Thoracic aorta (tissue), 2 donors: Measurements from ENCODE around the gene CD53. TPM values are rescaled to one million over a fixed set of nuclear protein-coding genes. Genes with fewer than 3 reads are reported as not detected.

Experiments used
- ATAC-seq: fragments of 150-250 bp; one replicate; pipeline ENCODE4 v1.8.0; 2017; ENCODE audit warnings: low read depth; ENCODE audit not compliant: insufficient number of reproducible peaks, low FRiP score
- DNase-seq: peaks from one replicate; pipeline ENCODE4 v3.0.0-alpha.2; 2020; ENCODE audit warnings: low spot score
- H3K27ac ChIP-seq, 2 donors: fragments of 200-600 bp; sonication (generic); 1 replicate in 1 of 2; 2 replicates in 1 of 2; pipeline ENCODE4 v1.5.1; 2016; ENCODE audit warnings: mild to moderate bottlenecking in 2 of 2, moderate library complexity in 2 of 2
- H3K27me3 ChIP-seq: fragments of 200-600 bp; sonication (generic); replicated peaks from 2 replicates; pipeline ENCODE4 v1.6.0; 2016; ENCODE audit warnings: mild to moderate bottlenecking; ENCODE audit not compliant: insufficient read depth
- H3K36me3 ChIP-seq: fragments of 200-600 bp; sonication (generic); one replicate; pipeline ENCODE4 v1.5.1; 2016
- H3K4me1 ChIP-seq, 2 donors: fragments of 200-600 bp; sonication (generic); 1 replicate in 1 of 2; 2 replicates in 1 of 2; pipeline versions ENCODE4 v1.5.1 to v1.6.0; 2016; ENCODE audit warnings: low read depth in 2 of 2, mild to moderate bottlenecking in 1 of 2; ENCODE audit not compliant: control insufficient read depth in 1 of 2
- H3K4me3 ChIP-seq: fragments of 200-600 bp; sonication (generic); 2 replicates; pipeline ENCODE4 v1.5.1; 2016; ENCODE audit warnings: mild to moderate bottlenecking
- H3K9me3 ChIP-seq: fragments of 200-600 bp; sonication (generic); 2 replicates; pipeline ENCODE4 v1.5.1; 2016
- CTCF ChIP-seq: fragments of 200-600 bp; sonication (generic); IDR thresholded peaks from one replicate; pipeline ENCODE4 v1.5.1; 2019; ENCODE audit warnings: antibody characterized with exemption
- total RNA-seq, 2 donors: library from RNA; depleted of rRNA; stranded (reverse); fragments of >200 nt; gene quantifications; one replicate each; pipeline versions ENCODE4 v1.1.0 to v1.2.3, GENCODE V29; 2016

The CD53 gene
- total RNA-seq, 2 donors from 2014 or later: 55.6 to 60.9 TPM

GRCh38 chr1:110872366-110872744 is 593 bp upstream of the CD53 start:
- H3K9me3 ChIP-seq: no peaks in the 10 kb centered on the region
- DNase-seq (no peak), ATAC-seq (no peak)
- no peaks in the 10 kb centered on the region for H3K27me3 ChIP-seq
- no peak for TF ChIP-seq CTCF
- H3K36me3 ChIP-seq: no peaks in the 10 kb centered on the region
- H3K27ac ChIP-seq: peak overlapping the region in 1 of 2 donors; percentile 54
- no peaks in the 10 kb centered on the region for H3K4me1 ChIP-seq
- H3K4me3 ChIP-seq: peak overlapping the region; percentile 65

GRCh38 chr1:110873856-110874255 is 908 bp downstream of the CD53 start:
- ATAC-seq (no peak), DNase-seq (no peak)
- Histone ChIP-seq H3K4me3 (peak overlapping the region; percentile 65), H3K27ac (peak overlapping the region in 1 of 2 donors; percentile 38), H3K9me3 (no peaks in the 10 kb centered on the region), H3K36me3 (no peaks in the 10 kb centered on the region), H3K27me3 (no peaks in the 10 kb centered on the region), H3K4me1 (no peaks in the 10 kb centered on the region)
- TF ChIP-seq CTCF: no peak

- Histone ChIP-seq H3K27me3 (no peaks in the 10 kb centered on the region), H3K4me3 (peak overlapping the region; percentile 65), H3K27ac (peak overlapping the region in 1 of 2 donors; percentile 38), H3K9me3 (no peaks in the 10 kb centered on the region), H3K4me1 (no peaks in the 10 kb centered on the region), H3K36me3 (no peaks in the 10 kb centered on the region)
- no peak for TF ChIP-seq CTCF
- DNase-seq (no peak), ATAC-seq (no peak)
Measured at GRCh38 chr1:110874324-110875215, 1.6 kb downstream of the CD53 start.

- no peak for ATAC-seq
- peak overlapping the region; percentile 65 for H3K4me3 ChIP-seq
- TF ChIP-seq CTCF: no peak
Measured at GRCh38 chr1:110875216-110875731, 2.3 kb downstream of the CD53 start.

GRCh38 chr1:110876748-110877341 is 3.9 kb downstream of the CD53 start:
- H3K27ac ChIP-seq: no peak overlapping the region
- TF ChIP-seq CTCF: no peak

More at GRCh38 chr1:110875216-110875731, 2.3 kb downstream of the CD53 start:
- Histone ChIP-seq H3K9me3 (no peaks in the 10 kb centered on the region), H3K27me3 (no peaks in the 10 kb centered on the region), H3K36me3 (no peaks in the 10 kb centered on the region), H3K27ac (no peak overlapping the region), H3K4me1 (no peaks in the 10 kb centered on the region)
- DNase-seq: no peak

More at GRCh38 chr1:110876748-110877341, 3.9 kb downstream of the CD53 start:
- no peaks in the 10 kb centered on the region for H3K4me1 ChIP-seq
- H3K27me3 ChIP-seq: no peaks in the 10 kb centered on the region
- H3K4me3 ChIP-seq: peak overlapping the region; percentile 9
- no peaks in the 10 kb centered on the region for H3K9me3 ChIP-seq
- ATAC-seq: no peak
- H3K36me3 ChIP-seq: no peaks in the 10 kb centered on the region
- DNase-seq: no peak
